Spleen (tissue), 11 donors: ENCODE measurements around the gene ERGIC1. TPM values are rescaled to one million over a fixed set of nuclear protein-coding genes. Genes with fewer than 3 reads are reported as not detected.
"Not testable (repeated sequence)": the region's sequence is repeated elsewhere in the genome, so short reads cannot be mapped to it uniquely, and the experiment has no call there.

ENCODE experiments used
- DNase-seq: peaks from one replicate; pipeline ENCODE4 v3.0.0-alpha.2; 2020
- H3K27ac ChIP-seq, 8 donors: fragments of 200-600 bp; sonication (generic) in 7 of 8; 1 replicate in 4 of 8; 2 replicates in 4 of 8; pipeline versions ENCODE4 v1.5.0 to v1.8.0; 2016 to 2021; ENCODE audit warnings: inconsistent platforms in 4 of 8, mild to moderate bottlenecking in 4 of 8, moderate library complexity in 1 of 8
- H3K27me3 ChIP-seq, 7 donors: fragments of 200-600 bp; sonication (generic) in 6 of 7; replicated peaks in 1 of 7; 1 replicate in 4 of 7; 2 replicates in 3 of 7; pipeline versions ENCODE4 v1.5.0 to v1.8.0; 2016 to 2021; ENCODE audit warnings: inconsistent platforms in 3 of 7, mild to moderate bottlenecking in 1 of 7
- H3K36me3 ChIP-seq, 6 donors: fragments of 200-600 bp; sonication (generic) in 5 of 6; 1 replicate in 4 of 6; 2 replicates in 2 of 6; pipeline versions ENCODE4 v1.5.0 to v1.8.0; 2016 to 2021; ENCODE audit warnings: inconsistent platforms in 2 of 6
- H3K4me1 ChIP-seq, 6 donors: fragments of 200-600 bp; sonication (generic) in 5 of 6; 1 replicate in 3 of 6; 2 replicates in 3 of 6; pipeline versions ENCODE4 v1.5.0 to v1.8.0; 2016 to 2021; ENCODE audit warnings: inconsistent platforms in 3 of 6
- H3K4me3 ChIP-seq, 8 donors: fragments of 200-600 bp; sonication (generic) in 7 of 8; 1 replicate in 4 of 8; 2 replicates in 4 of 8; pipeline versions ENCODE4 v1.5.0 to v1.8.0; 2016 to 2021; ENCODE audit warnings: inconsistent platforms in 4 of 8, mild to moderate bottlenecking in 4 of 8, moderate library complexity in 2 of 8
- H3K9me3 ChIP-seq, 8 donors: fragments of 200-600 bp; sonication (generic) in 7 of 8; 1 replicate in 4 of 8; 2 replicates in 4 of 8; pipeline versions ENCODE4 v1.5.0 to v1.8.0; 2016 to 2021; ENCODE audit warnings: inconsistent platforms in 4 of 8
- CTCF ChIP-seq, 11 experiments: fragments of 200-600 bp in 7 of 11; fragments of 450-650 bp in 4 of 11; sonication (generic) in 4 of 11; IDR thresholded peaks in 8 of 11; conservative IDR thresholded peaks in 3 of 11; 1 replicate in 7 of 11; 2 replicates in 4 of 11; pipeline versions ENCODE4 v1.4.0 to v1.8.0; 2016 to 2021; ENCODE audit warnings: antibody characterized with exemption in 11 of 11, inconsistent platforms in 4 of 11, mild to moderate bottlenecking in 1 of 11
- POLR2A ChIP-seq, 3 donors: fragments of 450-650 bp; IDR thresholded peaks; one replicate each; pipeline ENCODE4 v1.5.1; 2017; ENCODE audit warnings: antibody characterized with exemption in 3 of 3, mild to moderate bottlenecking in 1 of 3
- POLR2AphosphoS5 ChIP-seq, 3 donors: sonication (generic); formaldehyde crosslinking; IDR thresholded peaks; one replicate each; pipeline ENCODE4 v1.5.1; 2017; ENCODE audit warnings: antibody characterized with exemption in 3 of 3
- WGBS, 5 donors: extraction: QIAGEN DNeasy Blood & Tissue Kit in 3 of 5; methylation state at CpG; one replicate each; pipeline versions ENCODE4 v1.1.5 to v1.1.7; 2013 to 2018; 5-methylcytosine and 5-hydroxymethylcytosine counted together
- intact Hi-C: fragments of 100-400 bp; cut with DNase I; formaldehyde crosslinking; loops from one replicate; pipeline ENCODE4 v1.15.0; 2023; ENCODE audit warnings: low total_unique reads
- polyA plus RNA-seq, 3 donors: library from polyadenylated mRNA; stranded (reverse); fragments of 200-250 nt; gene quantifications; one replicate each; pipeline ENCODE4 v1.2.1, GENCODE V29; 2013
- total RNA-seq, 7 donors: library from RNA; depleted of rRNA in 3 of 7; stranded (reverse); fragments of >200 nt in 3 of 7; fragmentation: NEBNext Ultra II Directional in 4 of 7; extraction: Animal tissue kit (Norgen Biotek cat#: 25700) in 4 of 7; gene quantifications; one replicate each; pipeline versions ENCODE4 v1.1.0 to v1.2.1, GENCODE V29; 2016 to 2021
- donor health status: healthy with polysubstance abuse.
- donor health status: DM: no; HTN: no; CAD: no; lungs with moderate emphysema.
- donor health status: DM: no; HTN: no; CAD: no.
- donor health status: Bipolar disorder and iron deficiency.
- donor health status: healthy.
- donor health status: DM: no; HTN: no; CAD: no.
- donor health status: DM: yes; HTN: yes; CAD: no.

Gene ERGIC1
- total and polyA plus RNA-seq, 10 donors = 36.9 to 166 (median 125) TPM

- TF ChIP-seq POLR2AphosphoS5 (IDR thresholded peaks at IDR 0.05) (no peak), CTCF (IDR thresholded peaks at IDR 0.05 in 8 of 11, conservative IDR thresholded peaks at IDR 0.05 in 3 of 11) (no peak), POLR2A (IDR thresholded peaks at IDR 0.05) (no peak)
- Histone ChIP-seq H3K27me3 (no peaks in the 10 kb centered on the region), H3K27ac (peak overlapping the region in 6 of 8 donors; percentile 70 to 84 (median 76)), H3K36me3 (peaks cover 0 to 92% (median 23%) of the 10 kb centered on the region in 6 donors), H3K9me3 (no peaks in the 10 kb centered on the region), H3K4me1 (peaks cover 0 to 50% (median 17%) of the 10 kb centered on the region in 6 donors), H3K4me3 (no peak overlapping the region)
- intact Hi-C loops = no loop called here
- DNase-seq = no peak
- 78 to 88% (median 82%) methylated on average over 7 of the region's 7 CpGs for WGBS, 5 donors
Observed at GRCh38 chr5:172896465-172896864, 62.4 kb downstream of the ERGIC1 start.

- Histone ChIP-seq H3K27ac (peak overlapping the region in 6 of 8 donors; percentile 70 to 84 (median 76)), H3K36me3 (peaks cover 0 to 92% (median 25%) of the 10 kb centered on the region in 6 donors), H3K4me3 (peak overlapping the region in 2 of 8 donors; percentile 4 to 15), H3K4me1 (peaks cover 0 to 52% (median 16%) of the 10 kb centered on the region in 6 donors)
- intact Hi-C loops, H3K27me3 ChIP-seq, H3K9me3 ChIP-seq, DNase-seq: not testable (repeated sequence)
- WGBS, 5 donors = 78 to 88% (median 81%) methylated on average over 7 of the region's 7 CpGs
Observed at GRCh38 chr5:172897067-172897466, 63.0 kb downstream of the ERGIC1 start.

GRCh38 chr5:172897481-172898217, 63.6 kb downstream of the ERGIC1 start:
- Histone ChIP-seq H3K4me1 (peaks cover 0 to 53% (median 14%) of the 10 kb centered on the region in 6 donors), H3K36me3 (peaks cover 0 to 92% (median 25%) of the 10 kb centered on the region in 6 donors), H3K27ac (peak overlapping the region in 6 of 8 donors; percentile 70 to 84 (median 76)), H3K27me3 (no peaks in the 10 kb centered on the region), H3K9me3 (no peaks in the 10 kb centered on the region), H3K4me3 (peak overlapping the region in 2 of 8 donors; percentile 4 to 15)
- WGBS, 5 donors = 60 to 71% (median 68%) methylated on average over 16 of the region's 16 CpGs
- DNase-seq = no peak
- intact Hi-C loops = no loop called here
- no peak for TF ChIP-seq CTCF (IDR thresholded peaks at IDR 0.05 in 8 of 11, conservative IDR thresholded peaks at IDR 0.05 in 3 of 11)

GRCh38 chr5:172898218-172898842, 64.3 kb downstream of the ERGIC1 start:
- H3K4me3 ChIP-seq = no peak overlapping the region
- intact Hi-C loops = no loop called here
- 95 to 100% (median 97%) methylated on average over 2 to 3 of the region's 3 CpGs for WGBS, 5 donors
- TF ChIP-seq CTCF (IDR thresholded peaks at IDR 0.05 in 8 of 11, conservative IDR thresholded peaks at IDR 0.05 in 3 of 11) (no peak), POLR2A (IDR thresholded peaks at IDR 0.05) (no peak)
- DNase-seq = no peak
- no peaks in the 10 kb centered on the region for H3K27me3 ChIP-seq
- no peaks in the 10 kb centered on the region for H3K9me3 ChIP-seq
- H3K36me3 ChIP-seq = peaks cover 0 to 92% (median 25%) of the 10 kb centered on the region in 6 donors
- peak overlapping the region in 6 of 8 donors; percentile 70 to 84 (median 76) for H3K27ac ChIP-seq
- peaks cover 0 to 53% (median 17%) of the 10 kb centered on the region in 6 donors for H3K4me1 ChIP-seq
